ENCODE measurements around the gene OSBPL9.

Gene OSBPL9

DNA sequence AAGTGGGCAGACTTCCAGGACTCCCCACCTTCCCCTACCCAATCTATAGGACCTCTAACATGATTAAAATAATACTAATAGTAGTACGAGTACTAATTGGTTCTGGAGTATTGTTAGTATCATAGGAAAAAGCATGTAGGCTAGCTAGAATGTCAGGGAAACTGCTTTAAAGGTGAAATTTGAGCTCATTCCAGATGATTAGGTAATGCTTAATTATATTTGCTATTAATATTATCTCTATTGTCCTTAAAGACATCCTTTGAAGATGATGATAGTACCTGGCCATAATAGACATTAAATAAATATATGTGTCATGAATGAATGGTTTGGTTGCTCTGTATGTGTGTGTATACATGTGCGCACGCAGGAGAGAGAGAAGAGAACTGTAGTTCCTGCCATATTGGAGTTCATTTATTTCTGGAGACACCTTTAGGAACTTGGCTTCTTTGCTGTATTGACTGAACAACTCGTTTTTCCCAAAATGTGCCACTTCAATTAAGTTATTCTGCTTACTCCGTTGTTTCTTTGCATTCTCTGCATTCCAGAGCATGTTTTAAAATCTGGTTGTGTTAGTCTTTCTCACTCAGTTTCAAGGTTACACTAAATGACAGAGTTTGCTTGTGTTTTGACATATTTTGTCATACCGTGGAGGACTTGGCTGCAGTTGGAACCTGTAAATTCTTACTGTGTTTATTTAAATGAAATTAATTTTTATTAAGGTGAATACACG is 117.1 kb downstream of the OSBPL9 start:
- DNase-seq (ENCODE audit: low read depth), result no peak
- H3K4me3 ChIP-seq (ENCODE audit: control insufficient read depth, low read depth, low read length), result no peak overlapping the region
- TF ChIP-seq, protein P1, sequence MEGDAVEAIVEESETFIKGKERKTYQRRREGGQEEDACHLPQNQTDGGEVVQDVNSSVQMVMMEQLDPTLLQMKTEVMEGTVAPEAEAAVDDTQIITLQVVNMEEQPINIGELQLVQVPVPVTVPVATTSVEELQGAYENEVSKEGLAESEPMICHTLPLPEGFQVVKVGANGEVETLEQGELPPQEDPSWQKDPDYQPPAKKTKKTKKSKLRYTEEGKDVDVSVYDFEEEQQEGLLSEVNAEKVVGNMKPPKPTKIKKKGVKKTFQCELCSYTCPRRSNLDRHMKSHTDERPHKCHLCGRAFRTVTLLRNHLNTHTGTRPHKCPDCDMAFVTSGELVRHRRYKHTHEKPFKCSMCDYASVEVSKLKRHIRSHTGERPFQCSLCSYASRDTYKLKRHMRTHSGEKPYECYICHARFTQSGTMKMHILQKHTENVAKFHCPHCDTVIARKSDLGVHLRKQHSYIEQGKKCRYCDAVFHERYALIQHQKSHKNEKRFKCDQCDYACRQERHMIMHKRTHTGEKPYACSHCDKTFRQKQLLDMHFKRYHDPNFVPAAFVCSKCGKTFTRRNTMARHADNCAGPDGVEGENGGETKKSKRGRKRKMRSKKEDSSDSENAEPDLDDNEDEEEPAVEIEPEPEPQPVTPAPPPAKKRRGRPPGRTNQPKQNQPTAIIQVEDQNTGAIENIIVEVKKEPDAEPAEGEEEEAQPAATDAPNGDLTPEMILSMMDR (IDR thresholded peaks at IDR 0.05; ENCODE audit: control insufficient read depth, insufficient read depth, low read depth, low read length, missing control alignments), result no peak

DNA sequence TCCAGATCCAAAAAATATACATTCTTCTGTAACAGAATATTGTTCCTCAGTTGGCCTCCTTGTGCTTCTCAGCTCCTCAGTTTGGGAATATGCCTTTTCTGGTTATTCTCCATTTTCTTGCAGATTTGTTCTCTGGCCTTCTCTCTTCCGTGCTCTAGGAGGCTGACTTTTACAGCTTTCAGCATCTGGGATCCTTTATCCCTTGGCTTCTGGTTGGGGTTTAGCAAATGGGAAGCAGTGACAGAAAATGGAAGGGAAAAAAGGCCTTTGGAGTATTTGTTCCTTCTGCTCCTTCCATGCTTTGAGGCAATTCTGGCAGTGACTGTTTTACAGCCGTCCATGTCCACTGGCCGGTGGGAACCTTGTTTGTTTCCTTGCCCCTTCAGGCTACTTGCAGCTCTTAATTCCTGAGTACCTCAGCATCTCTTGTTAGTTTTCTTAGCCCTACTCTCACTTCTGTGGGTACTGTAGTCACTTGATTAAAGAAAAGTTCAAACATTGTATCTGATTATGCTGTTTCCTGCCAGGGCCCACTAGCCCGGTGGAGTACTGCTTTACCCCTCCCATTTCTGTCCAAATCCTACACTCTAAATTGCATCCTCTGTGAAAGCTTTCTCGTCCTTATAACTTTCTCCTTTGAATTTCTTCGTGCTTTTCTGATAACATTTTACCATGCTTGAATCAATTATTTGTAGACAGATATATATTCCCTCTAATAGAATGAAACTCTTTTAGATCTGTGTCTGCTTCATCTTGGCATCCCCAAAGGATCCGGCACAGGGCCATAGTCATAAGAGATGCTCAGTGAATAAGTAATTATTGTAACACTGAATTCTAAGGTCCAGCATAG is 118.2 kb downstream of the OSBPL9 start:
- H3K4me3 ChIP-seq (ENCODE audit: control insufficient read depth, low read depth, low read length), result no peak overlapping the region
- no peak for DNase-seq (ENCODE audit: low read depth)
- TF ChIP-seq, protein P1 (IDR thresholded peaks at IDR 0.05; ENCODE audit: control insufficient read depth, insufficient read depth, low read depth, low read length, missing control alignments), result no peak

DNA sequence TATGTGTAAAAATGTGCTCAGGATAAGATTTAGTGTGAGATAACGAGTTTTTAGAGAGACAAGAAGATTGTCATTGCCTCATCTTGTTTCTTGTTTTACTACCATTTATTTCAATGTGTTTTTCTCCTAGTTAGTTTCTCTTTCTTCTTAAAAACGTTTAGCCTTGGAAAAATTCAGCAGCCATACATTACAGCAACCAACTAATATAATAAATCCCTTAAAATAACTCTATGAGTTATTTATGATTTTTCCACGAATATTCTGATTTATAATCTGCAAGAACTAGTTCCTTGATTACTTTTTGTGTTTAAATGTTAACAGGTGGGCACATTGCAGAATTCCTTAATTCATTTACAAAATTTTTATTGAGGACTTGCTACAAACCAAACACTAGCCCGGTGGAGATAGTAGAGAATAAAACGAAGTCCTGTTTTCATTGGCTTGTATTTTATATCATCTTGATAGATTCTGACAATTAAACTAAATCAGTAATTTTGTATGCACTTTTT is 118.9 kb downstream of the OSBPL9 start:
- TF ChIP-seq, protein P1 (IDR thresholded peaks at IDR 0.05; ENCODE audit: control insufficient read depth, insufficient read depth, low read depth, low read length, missing control alignments), result no peak
- DNase-seq (ENCODE audit: low read depth), result no peak
- no peak overlapping the region for H3K4me3 ChIP-seq (ENCODE audit: control insufficient read depth, low read depth, low read length)

DNA sequence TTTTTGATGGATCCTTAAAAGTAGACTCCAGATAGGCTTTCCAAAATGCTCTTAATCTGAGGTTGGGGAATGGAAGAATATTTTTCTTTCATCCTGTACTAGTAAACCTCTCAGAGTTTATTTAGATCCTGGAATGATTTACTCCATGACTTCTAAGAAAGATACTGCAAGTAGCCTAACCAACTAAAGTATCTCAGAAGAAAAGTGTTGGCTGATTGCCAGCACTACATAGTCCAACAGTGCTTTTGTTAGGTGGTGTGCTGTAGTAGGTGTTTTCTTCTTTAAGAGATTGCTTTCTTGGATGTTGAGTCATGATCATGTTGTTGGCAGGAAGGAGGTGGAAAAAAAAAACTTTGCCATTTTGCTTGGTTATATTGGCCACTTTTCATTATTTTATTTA is 119.8 kb downstream of the OSBPL9 start:
- DNase-seq (ENCODE audit: low read depth), result no peak
- TF ChIP-seq, protein P1 (IDR thresholded peaks at IDR 0.05; ENCODE audit: control insufficient read depth, insufficient read depth, low read depth, low read length, missing control alignments), result no peak
- H3K4me3 ChIP-seq (ENCODE audit: control insufficient read depth, low read depth, low read length), result no peak overlapping the region

DNA sequence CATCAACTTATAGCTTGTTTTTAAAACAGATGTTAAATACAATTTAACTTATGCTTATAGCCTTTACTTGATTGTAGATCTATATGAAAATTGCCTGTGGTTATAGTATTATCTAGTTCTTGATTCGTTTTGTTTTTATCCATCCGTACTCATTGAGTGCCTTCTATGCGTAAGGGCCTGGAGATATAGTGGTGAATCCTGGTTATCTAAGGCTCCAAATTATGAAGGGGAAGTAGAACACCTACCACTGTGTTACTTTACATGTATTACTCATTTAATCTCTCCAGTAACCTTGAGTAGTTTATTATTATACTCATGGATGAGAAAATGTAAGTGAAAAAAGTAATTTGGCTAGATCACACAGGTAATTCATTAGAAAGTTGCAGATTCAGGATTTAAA is 121.8 kb downstream of the OSBPL9 start:
- no peak for DNase-seq (ENCODE audit: low read depth)
- TF ChIP-seq, protein P1 (IDR thresholded peaks at IDR 0.05; ENCODE audit: control insufficient read depth, insufficient read depth, low read depth, low read length, missing control alignments), result no peak

DNA sequence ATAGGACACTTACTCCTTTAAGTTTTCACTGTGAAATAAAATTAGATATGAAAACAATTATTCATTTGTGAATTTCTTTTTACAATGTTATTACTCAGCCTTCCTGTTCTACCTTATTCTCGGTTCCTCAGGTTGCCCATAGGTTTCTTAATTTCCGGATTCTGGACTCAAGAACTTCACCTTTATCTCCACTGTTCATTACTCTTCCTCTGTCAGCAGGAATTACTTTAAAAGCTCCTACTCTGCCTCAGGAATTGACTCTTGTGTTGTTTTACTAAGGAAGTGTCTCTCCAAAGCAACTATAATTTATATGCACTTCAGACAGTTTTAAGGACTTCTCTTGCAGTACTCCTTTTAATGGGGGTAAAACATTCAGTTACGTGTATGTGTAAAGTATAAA is 123.8 kb downstream of the OSBPL9 start:
- no peak overlapping the region for H3K4me3 ChIP-seq (ENCODE audit: control insufficient read depth, low read depth, low read length)
- DNase-seq (ENCODE audit: low read depth), result no peak
- TF ChIP-seq, protein P1 (IDR thresholded peaks at IDR 0.05; ENCODE audit: control insufficient read depth, insufficient read depth, low read depth, low read length, missing control alignments), result no peak

More for the DNA sequence above, 121.8 kb downstream of the OSBPL9 start:
- no peak overlapping the region for H3K4me3 ChIP-seq (ENCODE audit: control insufficient read depth, low read depth, low read length)
